ENCODE data around the gene ETV2.
"Not testable (repeated sequence)": the region's sequence is repeated elsewhere in the genome, so short reads cannot be mapped to it uniquely, and the experiment has no call there.

Gene ETV2

DNA sequence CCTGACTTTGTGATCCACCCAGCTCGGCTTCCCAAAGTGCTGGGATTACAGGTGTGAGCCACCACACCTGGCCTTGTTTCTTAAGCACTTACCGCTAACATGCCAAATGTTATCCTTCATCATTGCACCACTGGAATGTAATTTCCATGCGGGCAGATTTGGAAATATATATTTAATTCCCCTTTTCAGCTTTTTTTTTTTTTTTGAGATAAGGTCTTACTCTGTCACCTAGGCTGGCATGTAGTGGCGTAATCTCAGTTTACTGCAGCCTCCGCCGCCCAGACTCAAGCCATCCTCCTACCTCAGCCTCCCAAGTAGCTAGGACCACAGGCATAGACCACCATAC is 20.4 kb downstream of the ETV2 start:
- no peak for DNase-seq

DNA sequence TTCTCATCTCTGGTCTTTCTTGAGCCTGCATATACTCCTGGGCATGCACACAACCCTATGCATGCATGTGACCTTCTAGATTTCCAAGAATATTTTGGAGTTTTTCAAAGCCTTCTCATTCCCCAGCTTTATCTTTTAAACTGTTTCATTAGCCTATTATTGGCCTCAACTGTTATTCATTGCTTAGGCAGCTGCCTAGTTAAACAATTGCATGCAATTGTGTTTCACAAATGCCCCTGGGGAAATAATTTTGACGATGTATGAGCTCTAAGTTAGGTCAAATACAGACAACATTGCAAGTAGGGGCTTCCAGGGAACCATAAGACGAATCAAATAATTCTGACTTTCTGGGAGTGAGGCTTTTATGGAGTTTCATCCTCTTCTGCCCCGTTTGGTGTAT is 22.4 kb downstream of the ETV2 start:
- no peak for DNase-seq

DNA sequence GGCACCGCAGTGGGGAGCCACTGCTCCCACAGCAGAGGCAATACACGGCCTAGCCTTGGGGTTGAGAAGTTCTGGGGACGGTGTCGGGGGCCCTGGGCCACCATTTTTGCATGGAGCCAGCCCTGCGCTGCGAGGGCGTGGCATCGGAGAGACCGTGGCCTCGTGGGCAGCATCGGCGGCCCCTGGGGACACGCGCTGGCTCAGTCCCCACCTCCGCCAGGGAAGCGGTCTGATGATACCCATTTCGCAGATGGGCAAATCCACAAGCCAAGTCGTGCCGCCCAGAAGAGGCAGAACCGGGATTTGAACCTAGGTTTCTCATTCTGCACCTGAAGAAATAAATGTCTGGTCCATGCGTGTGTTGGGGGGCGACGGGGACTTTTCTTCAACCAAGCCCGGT is 23.6 kb downstream of the ETV2 start:
- DNase-seq: no peak

GRCh38 chr19:35665604-35666003 is 24.1 kb downstream of the ETV2 start:
- no peak for DNase-seq

- DNase-seq: no peak
Observed at GRCh38 chr19:35666251-35666913, 24.8 kb downstream of the ETV2 start, which contains the start of gene UPK1A. UPK1A (plus strand) TSS chr19:35666517; CDS start chr19:35666813, 296 bp downstream.

DNA sequence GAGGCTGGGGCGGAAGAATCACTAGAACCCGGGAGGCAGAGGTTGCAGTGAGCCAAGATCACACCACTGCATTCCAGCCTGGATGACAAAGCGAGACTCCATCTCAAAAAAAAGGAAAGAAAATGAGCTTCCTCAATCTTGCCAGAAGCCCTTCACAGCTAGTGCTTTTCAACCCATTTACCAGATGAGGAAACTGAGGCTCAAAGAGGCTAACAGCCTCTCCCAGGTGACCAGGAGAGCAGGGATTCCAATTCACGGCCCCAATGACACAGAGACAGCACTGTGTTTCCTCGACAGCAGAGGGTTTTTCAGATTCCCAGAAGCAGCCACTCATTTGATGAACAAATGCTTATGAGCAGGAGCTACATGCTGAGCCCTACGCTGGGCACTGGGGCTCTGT is 28.0 kb downstream of the ETV2 start:
- no peak for DNase-seq

DNA sequence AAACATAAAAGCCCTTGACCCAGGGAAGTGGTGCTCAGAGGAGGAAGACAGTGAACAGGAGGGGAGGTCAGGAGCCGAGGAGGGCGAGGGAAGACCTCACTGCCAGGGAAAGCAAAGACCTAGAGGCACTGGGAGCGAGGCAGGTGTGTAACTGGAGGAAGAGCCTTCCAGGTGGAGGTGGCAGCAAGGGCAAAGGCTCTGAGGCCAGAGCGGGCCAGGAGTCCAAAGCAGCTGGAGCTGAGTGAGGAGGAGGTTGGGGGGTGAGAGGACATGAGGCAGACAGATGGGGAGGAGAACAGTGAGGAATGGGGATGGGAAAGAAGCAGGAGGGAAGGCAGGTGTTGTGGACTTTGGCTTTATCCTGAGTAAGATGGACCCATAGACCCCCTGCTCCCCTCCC is 28.4 kb downstream of the ETV2 start:
- DNase-seq: no peak

DNA sequence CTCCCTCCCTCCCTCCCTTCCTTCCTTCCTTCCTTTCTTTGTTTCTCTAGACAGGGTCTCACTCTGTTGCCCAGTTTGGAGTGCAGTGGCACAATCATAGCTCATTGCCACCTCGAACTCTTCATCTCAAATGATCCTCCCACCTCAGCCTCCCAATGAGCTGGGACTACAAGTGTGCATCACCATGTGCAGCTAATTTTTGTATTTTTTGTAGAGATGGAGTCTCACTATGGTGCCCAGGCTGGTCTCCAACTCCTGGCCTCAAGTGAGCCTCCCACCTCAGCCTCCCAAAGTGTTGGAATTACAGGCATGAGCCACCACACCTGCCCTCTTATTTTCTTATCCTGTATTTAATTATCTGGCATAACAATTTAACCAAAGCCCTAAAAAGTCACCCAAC is 29.1 kb downstream of the ETV2 start:
- DNase-seq: no peak

DNA sequence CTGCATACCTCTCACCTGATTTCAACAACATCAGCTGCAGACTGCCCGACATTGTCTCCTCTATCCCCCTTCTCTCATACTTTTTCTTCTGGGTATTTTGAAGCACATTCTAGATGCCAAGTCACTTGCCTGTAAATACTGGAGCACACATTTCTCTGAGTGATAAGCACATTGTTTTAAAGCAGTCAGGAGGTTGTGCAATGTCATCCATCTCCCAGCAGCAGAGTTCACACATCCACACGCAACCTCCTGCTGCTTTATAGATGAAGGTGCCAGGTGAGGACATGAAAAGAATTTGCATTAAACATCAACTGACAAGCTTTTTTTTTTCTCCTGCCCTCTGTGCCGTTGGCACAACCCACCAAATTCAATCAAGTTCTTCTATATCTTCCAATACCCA is 30.3 kb downstream of the ETV2 start:
- no peak for DNase-seq

DNA sequence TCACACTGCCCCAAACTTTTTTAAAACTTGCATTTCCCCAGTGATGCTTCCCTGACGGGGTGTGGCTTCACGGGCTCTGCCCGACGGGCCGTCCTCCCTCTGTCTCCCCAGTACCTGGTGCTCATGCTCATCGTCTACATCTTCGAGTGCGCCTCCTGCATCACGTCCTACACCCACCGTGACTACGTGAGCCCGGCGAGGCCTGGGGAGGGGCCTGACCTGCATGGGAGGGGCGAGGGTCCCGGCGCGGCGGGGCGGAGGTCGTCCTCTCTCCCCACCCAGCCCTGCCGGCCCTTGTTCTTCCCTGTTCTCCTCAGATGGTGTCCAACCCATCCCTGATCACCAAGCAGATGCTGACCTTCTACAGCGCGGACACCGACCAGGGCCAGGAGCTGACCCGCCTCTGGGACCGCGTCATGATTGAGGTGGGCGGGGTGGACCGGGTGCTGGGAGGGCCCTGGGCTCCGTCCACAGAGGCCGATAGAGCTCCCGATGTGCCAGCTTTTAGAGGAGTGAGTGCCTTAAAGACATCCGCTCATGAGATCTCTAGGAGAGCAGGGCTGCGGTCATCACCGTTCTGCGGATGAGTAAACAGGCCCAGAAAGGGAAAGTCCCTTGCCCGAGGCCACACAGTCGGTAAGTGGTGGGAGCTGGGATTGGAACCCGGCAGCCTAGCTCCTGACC is 31.7 kb downstream of the ETV2 start:
- DNase-seq: peak; percentile 22 to 30

- no peak for DNase-seq
Observed at GRCh38 chr19:35675589-35676140, 34.1 kb downstream of the ETV2 start.

GRCh38 chr19:35689836-35690235 is 48.3 kb downstream of the ETV2 start:
- no peak for DNase-seq

DNA sequence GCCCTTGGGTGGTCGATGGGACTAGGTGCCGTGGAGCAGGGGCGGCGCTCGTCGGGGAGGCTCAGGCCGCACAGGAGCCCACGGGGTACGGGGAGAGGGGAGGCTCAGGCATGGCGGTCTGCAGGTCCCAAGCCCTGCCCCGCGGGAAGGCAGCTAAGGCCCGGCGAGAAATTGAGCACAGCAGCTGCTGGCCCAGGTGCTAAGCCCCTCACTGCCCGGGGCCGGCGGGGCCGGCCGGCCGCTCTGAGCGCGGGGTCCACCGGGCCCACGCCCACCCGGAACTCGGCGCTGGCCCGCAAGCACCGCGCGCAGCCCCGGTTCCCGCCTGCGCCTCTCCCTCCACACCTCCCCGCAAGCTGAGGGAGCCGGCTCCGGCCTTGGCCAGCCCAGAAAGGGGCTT is 49.6 kb downstream of the ETV2 start:
- DNase-seq: not testable (repeated sequence)

DNA sequence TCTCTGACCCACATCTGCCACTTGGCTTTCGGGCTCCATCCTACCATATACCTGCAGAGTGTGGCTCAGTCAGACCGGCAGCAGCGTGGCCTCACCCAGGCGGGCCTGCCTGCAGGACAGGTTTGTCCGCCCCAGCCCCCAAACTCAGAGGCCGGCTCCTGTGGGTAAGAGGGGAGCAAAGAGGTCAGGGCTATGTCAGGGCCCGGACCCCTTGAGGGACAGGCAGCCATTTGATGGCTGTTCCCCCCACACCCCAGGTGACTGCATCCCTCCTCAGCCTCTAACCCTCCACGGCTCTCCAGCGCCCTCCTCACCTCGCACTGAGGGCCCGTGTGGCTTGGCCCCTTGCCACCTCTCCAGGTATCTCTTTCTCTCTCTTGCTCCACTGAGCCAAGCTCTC is 50.5 kb downstream of the ETV2 start:
- DNase-seq: no peak

DNA sequence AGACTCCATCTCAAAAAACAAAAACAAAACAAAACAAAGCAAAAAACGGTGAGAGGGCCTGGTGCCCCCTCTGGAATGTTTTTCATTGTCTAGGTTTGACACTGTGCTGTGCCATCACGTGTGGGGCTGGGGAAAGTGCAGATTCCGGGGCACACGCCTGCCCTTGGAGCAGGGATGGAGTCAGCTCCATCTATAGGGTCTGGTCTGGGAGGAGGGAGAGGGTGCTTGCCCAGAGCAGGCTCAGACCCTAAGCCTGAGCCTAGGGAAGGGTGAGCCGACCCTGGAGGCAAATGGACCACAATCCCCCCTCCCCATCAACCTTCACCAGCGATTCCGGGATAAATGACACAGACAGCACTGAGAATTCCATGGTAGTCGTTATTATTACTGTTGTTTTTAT is 51.9 kb downstream of the ETV2 start:
- DNase-seq: no peak

DNA sequence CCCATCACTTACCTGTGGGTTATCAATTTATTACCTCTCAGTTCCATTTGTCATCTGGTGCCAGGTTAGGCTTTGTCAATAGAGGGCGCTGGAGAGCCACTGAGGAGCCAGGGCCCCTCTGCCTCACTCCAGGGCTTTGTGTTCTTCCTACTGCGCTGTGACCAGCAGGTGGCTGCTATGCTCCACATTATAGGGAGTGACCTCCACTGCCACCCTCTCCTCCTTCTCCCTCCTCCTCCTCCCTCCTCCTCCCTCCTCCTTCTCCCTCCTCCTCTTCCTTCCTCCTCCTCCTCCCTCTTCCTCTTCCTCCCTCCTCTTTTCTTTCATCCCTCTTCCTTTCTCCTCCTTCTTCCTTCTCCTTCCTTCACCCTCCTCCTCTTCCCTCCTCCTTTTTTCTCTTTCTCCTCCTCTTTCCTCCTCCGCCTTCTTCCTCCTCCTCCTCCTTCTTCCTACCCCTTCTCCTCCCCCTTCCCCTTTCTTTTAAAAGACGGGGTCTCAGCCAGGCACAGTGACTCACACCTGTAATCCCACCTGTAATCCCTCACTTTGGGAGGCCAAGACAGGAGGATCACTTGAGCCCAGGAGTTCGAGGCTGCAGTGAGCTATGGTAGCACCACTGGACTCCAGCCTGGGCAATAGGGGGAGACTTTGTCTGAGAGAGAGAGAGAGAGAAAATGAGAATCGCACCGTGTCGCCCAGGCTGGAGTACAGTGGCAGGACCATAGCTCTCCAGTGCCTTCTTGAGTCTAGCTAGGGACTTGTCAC is 52.5 kb downstream of the ETV2 start:
- peak; percentile 89 to 91 for DNase-seq
